Motor neuron (in vitro differentiated cells): ENCODE data around the gene FDX2. TPM values are rescaled to one million over a fixed set of nuclear protein-coding genes. Genes with fewer than 3 reads are reported as not detected.

Experiments
- ATAC-seq, 8 experiments: fragments of 200-7000 bp; cut with Tn5 transposase; replicated peaks in 6 of 8; 2 replicates each; pipeline ENCODE4 v1.8.0; 2021; ENCODE audit warnings: mild to moderate bottlenecking in 8 of 8, moderate library complexity in 8 of 8
- H3K27ac ChIP-seq, 2 donors: fragments of 250-450 bp; sonication (Bioruptor Pico); 2 replicates each; pipeline ENCODE4 v1.9.0; 2021; ENCODE audit warnings: antibody characterized with exemption in 2 of 2, mild to moderate bottlenecking in 2 of 2, moderate library complexity in 1 of 2
- H3K4me1 ChIP-seq, 2 donors: fragments of 250-450 bp; sonication (Bioruptor Pico); replicated peaks in 1 of 2; 2 replicates each; pipeline ENCODE4 v1.6.1; 2021; ENCODE audit warnings: antibody characterized with exemption in 2 of 2, mild to moderate bottlenecking in 2 of 2, moderate library complexity in 1 of 2
- H3K4me3 ChIP-seq, 5 donors: fragments of 250-450 bp; sonication (Bioruptor Pico); 2 replicates each; pipeline ENCODE4 v1.9.0; 2021; ENCODE audit warnings: antibody characterized with exemption in 5 of 5, mild to moderate bottlenecking in 5 of 5, moderate library complexity in 4 of 5
- WGBS, 10 experiments: fragments of 450-650 bp; shearing (Covaris generic); methylation state at CpG; one replicate each; pipeline ENCODE4 v1.0.0; 2022; 5-methylcytosine and 5-hydroxymethylcytosine counted together
- in situ Hi-C, 9 experiments: fragments of 400-800 bp; cut with MboI; loops; one replicate each; pipeline ENCODE4 v1.15.0; 2021; ENCODE audit warnings: low sequenced_read_pairs in 9 of 9, low pct_unique_long_range_greater_than_20kb in 2 of 9; ENCODE audit not compliant: unreplicated experiment in 9 of 9
- total RNA-seq, 8 experiments: library from RNA; unstranded; fragments of 300-600 nt; gene quantifications; 2 replicates each; pipeline versions ENCODE4 v1.2.3 to v1.2.4, GENCODE V29; 2022

Gene FDX2
- total RNA-seq, 8 experiments from 2014 or later: 12.7 to 37.8 (median 18.8) TPM

GRCh38 chr19:10328558-10329429, 13.0 kb upstream of the FDX2 start:
- no peak overlapping the region for H3K27ac ChIP-seq
- no peak overlapping the region for H3K4me3 ChIP-seq
- WGBS, 10 experiments: 80 to 100% (median 96%) methylated on average over 1 to 20 of the region's 41 CpGs; no CpG with 5 or more reads in 3 of the 10 experiments
- no peak for ATAC-seq
- in situ Hi-C loops: no loop called here
- H3K4me1 ChIP-seq: peaks cover 6 to 7% of the 10 kb centered on the region in 2 donors

GRCh38 chr19:10327793-10328192, 12.0 kb upstream of the FDX2 start:
- no peak for ATAC-seq
- 80 to 100% (median 96%) methylated on average over 2 to 3 of the region's 7 CpGs; no CpG with 5 or more reads in 6 of the 10 experiments for WGBS, 10 experiments
- Histone ChIP-seq H3K4me1 (peaks cover 6 to 7% of the 10 kb centered on the region in 2 donors), H3K27ac (no peak overlapping the region), H3K4me3 (no peak overlapping the region)
- in situ Hi-C loops: no loop called here

GRCh38 chr19:10325732-10326131, 9.9 kb upstream of the FDX2 start:
- in situ Hi-C loops: no loop called here
- H3K27ac ChIP-seq: no peak overlapping the region
- H3K4me3 ChIP-seq: no peak overlapping the region
- 90 to 100% (median 96%) methylated on average over 2 to 7 of the region's 8 CpGs; no CpG with 5 or more reads in 4 of the 10 experiments for WGBS, 10 experiments
- no peaks in the 10 kb centered on the region for H3K4me1 ChIP-seq
- ATAC-seq: no peak

- WGBS, 10 experiments: 83 to 100% (median 95%) methylated on average over 2 to 4 of the region's 19 CpGs; no CpG with 5 or more reads in 5 of the 10 experiments
- no peak overlapping the region for H3K27ac ChIP-seq
Measured at GRCh38 chr19:10321874-10322835, 6.3 kb upstream of the FDX2 start.

GRCh38 chr19:10321417-10321797, 5.6 kb upstream of the FDX2 start:
- Histone ChIP-seq H3K4me1 (no peaks in the 10 kb centered on the region), H3K27ac (no peak overlapping the region), H3K4me3 (no peak overlapping the region)
- ATAC-seq: peak in 4 of 8 experiments; percentile 5 to 14 (median 12)
- in situ Hi-C loops: no loop called here
- WGBS, 10 experiments: 100% methylated on average over 2 of the region's 11 CpGs; no CpG with 5 or more reads in 9 of the 10 experiments

More at GRCh38 chr19:10321874-10322835, 6.3 kb upstream of the FDX2 start:
- in situ Hi-C loops: no loop called here
- Histone ChIP-seq H3K4me3 (no peak overlapping the region), H3K4me1 (no peaks in the 10 kb centered on the region)
- peak in 4 of 8 experiments; percentile 6 to 68 (median 24) for ATAC-seq

- Histone ChIP-seq H3K4me1 (peaks cover 3 to 4% of the 10 kb centered on the region in 2 donors), H3K27ac (no peak overlapping the region), H3K4me3 (no peak overlapping the region)
- in situ Hi-C loops: no loop called here
- ATAC-seq: peak in 1 of 8 experiments; percentile 12
- no CpG with 5 or more reads among the region's 32 CpGs for WGBS, 10 experiments
Measured at GRCh38 chr19:10320602-10321416, 5.0 kb upstream of the FDX2 start.

- no peak overlapping the region for H3K27ac ChIP-seq
- ATAC-seq: no peak
- 80 to 100% (median 91%) methylated on average over 2 to 6 of the region's 13 CpGs; no CpG with 5 or more reads in 3 of the 10 experiments for WGBS, 10 experiments
- in situ Hi-C loops: no loop called here
- H3K4me1 ChIP-seq: peaks cover 7 to 11% of the 10 kb centered on the region in 2 donors
- H3K4me3 ChIP-seq: no peak overlapping the region
Measured at GRCh38 chr19:10318807-10319682, 3.2 kb upstream of the FDX2 start.

- 92 to 100% (median 100%) methylated on average over 1 to 4 of the region's 15 CpGs; no CpG with 5 or more reads in 5 of the 10 experiments for WGBS, 10 experiments
- H3K4me1 ChIP-seq: peaks cover 7 to 11% of the 10 kb centered on the region in 2 donors
- no peak for ATAC-seq
- no peak overlapping the region for H3K4me3 ChIP-seq
- no peak overlapping the region for H3K27ac ChIP-seq
- in situ Hi-C loops: no loop called here
Measured at GRCh38 chr19:10317857-10318462, 2.1 kb upstream of the FDX2 start.

GRCh38 chr19:10317045-10317856, 1.4 kb upstream of the FDX2 start:
- in situ Hi-C loops: no loop called here
- ATAC-seq: no peak
- 70 to 100% (median 97%) methylated on average over 1 to 7 of the region's 29 CpGs; no CpG with 5 or more reads in 3 of the 10 experiments for WGBS, 10 experiments
- Histone ChIP-seq H3K27ac (no peak overlapping the region), H3K4me1 (peaks cover 7 to 11% of the 10 kb centered on the region in 2 donors), H3K4me3 (no peak overlapping the region)

GRCh38 chr19:10316229-10317044, 622 bp upstream of the FDX2 start:
- 40 to 100% (median 93%) methylated on average over 1 to 5 of the region's 19 CpGs; no CpG with 5 or more reads in 2 of the 10 experiments for WGBS, 10 experiments
- in situ Hi-C loops: no loop called here
- Histone ChIP-seq H3K4me3 (peak overlapping the region in 4 of 5 donors; percentile 67 to 96 (median 90)), H3K27ac (no peak overlapping the region), H3K4me1 (peaks cover 7 to 11% of the 10 kb centered on the region in 2 donors)
- peak in 6 of 8 experiments; percentile 2 to 32 (median 20) for ATAC-seq
